ENCODE results near the gene MYBPC1.

The MYBPC1 gene

DNA sequence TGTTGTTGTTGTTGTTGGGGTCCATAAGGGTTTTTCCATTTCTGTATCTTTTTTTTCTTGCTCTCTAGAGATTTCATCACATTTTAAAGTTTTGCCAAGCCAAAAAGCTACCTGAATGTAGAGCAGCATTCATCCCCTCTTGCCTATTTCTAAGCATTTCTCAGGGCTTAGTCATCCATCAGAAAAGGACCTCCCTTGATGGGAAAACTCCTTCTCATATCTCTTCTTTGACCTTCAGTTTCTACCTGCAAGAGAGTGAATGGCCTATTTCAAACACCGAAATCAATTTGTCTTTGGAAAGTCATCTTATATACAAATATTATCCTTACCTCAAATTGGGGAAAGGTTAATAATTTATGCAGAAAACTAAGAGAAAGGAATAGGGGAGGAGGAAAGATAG lies 4.5 kb downstream of the MYBPC1 start:
- no peak for DNase-seq (ENCODE audit: low read depth)

DNA sequence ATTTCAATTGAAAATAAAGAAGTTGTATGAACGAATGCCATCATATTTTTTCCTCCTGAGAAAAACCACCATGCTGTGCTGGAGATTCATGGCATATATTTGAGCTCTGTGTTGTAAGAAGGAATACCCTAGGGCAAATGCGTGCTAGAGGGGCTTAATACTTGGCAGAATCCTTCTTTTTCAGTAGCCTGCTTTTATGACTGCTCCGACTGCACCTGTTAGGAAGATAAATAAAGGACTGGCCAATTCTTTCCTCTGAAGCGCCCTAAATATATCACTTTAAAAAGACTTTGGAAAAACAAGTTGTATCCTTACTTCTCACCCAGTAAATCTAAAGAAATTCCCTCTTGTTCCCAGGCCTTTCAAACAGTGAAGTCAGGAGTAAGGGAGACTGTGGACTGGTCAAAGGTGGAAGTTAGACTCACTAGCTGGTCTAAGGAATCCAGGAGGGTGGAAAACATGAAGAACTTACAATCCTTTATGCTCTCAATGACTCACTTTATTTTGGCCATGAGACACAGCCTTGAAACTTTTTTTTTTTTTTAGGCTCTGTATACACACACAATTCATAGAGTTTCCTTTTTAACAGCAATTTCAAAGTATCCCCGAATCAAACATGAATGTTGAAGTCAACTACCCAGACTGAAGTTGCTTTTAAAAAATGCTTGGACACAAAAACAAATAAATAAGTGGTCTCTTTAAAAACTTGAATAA lies 5.2 kb downstream of the MYBPC1 start:
- no peak for DNase-seq (ENCODE audit: low read depth)

DNA sequence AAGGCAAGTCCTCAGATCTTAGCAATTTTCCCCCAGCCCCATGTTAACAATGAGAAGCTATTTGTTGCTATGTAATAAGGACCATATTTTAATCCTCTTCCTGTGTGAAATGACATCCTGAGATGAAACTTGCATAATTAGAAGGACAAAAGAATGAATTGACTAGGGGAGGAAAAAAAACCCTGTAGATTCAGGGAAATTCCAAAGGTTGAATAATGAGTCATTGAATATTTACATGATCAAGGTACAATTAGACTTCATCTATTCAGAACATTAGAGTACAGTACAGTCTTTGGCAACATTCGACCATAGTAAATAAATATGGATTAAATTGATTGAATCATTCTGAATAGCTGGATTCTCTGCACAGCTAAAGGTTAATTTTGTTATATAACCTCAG lies 9.4 kb downstream of the MYBPC1 start:
- no peak for DNase-seq (ENCODE audit: low read depth)

DNA sequence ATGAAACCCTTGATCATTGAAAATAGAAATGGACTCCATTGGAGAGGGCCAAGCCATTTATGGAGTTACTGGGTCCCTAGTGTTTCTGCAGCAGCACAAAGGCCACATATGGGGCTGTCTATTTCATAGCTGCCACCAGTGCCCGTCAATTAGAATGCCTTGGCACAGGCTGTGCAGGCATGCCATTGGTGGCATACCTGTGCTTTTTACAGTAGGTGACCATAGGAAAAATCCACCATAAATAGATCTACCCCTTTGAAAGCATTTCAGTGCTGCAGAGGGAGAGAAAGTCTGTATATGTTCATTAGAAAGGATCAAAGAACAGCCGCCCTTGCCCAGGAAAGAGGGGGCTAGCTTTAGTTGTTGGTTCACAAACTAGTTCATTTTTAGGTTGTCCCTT lies 13.1 kb downstream of the MYBPC1 start:
- no peak for DNase-seq (ENCODE audit: low read depth)

DNA sequence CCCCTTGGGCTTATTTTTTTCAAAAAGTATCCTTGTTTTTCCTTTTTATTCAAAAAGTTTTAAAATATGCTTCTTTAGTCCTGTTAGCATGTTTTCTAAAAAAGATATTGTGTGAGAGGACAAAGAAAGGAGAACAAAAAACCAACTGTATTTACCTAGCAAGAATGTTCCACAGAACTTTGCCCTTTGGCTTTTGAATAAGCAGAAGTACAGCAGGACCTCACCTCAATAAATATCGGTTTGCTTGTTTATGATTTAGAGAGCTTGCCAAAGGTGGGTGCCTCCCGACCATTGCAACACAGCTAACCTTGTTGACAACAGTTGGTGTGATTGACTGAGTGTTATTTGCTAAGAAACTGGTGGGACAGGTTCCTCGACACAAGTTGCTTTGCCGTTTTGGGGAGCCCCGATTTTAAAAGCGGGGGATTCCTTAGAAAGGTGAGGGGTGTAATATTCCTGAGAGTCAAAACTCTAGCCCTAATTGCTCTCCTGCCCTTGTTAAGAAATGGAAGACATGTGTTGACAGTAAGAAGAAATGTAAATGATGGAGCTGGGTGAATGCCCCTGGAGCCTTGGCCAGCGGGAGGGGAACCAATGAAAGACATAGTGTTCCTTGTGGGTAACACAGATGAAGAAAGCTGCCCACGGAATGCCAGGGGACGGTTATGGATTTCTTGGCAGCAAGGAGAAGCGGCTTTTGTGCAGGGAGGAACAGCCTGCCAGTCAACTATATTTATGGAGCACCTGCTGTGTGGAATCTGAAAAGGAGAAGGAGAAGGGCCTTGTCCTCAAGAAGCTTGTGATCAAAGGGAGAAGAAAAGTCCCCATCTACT lies 13.7 kb downstream of the MYBPC1 start:
- no peak for DNase-seq (ENCODE audit: low read depth)

DNA sequence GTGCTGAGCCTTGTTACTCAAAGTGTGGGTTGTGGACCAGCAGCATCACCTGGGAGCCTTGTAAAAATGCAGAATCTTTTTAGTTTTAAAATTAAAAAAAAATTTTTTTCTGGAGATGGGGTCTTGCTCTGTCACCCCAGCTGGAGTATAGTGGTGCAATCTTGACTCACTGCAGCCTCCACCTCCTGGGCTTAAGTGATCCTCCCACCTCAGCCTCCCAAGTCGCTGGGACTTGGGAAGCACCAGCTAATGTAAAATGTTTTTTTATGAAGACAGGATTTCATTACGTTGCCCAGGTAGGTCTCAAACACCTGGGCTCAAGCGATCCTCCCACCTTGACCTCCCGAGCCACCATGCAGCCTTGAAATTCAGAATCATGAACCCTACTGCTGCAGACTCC lies 14.4 kb downstream of the MYBPC1 start:
- DNase-seq (ENCODE audit: low read depth), result no peak

DNA sequence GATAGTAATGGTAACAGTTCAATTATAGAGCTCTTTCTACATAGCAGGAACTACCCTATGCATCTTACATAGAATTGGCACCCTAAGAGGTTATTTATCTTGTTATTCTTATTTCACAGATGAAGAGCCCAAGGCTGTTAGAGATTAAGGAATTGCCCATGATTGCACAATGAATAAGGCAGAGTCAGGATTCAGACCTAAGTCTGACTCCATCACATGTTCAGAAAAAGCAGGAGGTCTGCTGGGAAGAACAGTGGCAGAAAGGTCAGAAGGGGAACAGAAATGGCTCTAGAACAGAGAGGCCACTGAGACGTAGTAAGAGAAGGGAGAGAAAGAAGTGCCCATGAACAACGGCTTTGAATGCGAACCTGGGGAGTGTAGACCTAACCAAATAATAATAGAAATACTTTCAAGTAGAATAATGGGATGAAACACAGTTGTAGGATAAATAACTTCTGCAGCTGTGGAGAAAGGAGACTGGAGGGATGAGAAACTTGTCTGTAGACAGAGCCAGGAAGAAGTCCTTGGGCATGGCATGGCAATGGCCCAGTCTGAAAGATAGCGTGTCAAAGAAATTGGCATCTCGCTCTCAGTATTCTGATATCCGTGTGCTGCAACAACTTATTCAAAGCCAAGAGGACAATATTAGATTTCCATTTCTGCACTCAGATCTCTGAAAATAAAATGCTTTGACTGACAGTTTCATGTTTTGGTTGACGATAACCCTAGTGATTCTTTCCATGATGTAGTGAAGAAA lies 17.6 kb downstream of the MYBPC1 start:
- no peak for DNase-seq (ENCODE audit: low read depth)

DNA sequence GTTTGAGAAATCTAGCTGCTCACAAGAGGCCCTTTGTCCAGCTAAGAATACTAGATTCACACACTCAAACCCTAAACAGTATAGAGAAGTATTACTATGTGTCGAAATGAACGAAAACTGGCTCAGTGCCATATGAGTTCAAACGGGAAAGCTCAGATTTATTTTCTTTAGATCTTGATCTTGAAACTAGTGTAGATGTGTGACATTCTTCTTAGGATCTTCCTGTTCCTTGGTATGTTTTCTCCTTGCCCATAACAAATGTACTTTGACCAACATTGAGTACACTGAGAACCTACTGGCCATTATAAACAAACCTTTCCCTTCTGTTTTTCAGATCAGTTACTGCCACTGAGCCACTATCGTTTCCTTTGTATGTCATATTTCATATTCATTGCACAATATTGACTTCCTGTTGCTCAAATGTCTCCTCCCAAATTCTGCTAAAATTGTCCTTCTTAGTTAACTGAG lies 21.3 kb downstream of the MYBPC1 start:
- no peak for DNase-seq (ENCODE audit: low read depth)

DNA sequence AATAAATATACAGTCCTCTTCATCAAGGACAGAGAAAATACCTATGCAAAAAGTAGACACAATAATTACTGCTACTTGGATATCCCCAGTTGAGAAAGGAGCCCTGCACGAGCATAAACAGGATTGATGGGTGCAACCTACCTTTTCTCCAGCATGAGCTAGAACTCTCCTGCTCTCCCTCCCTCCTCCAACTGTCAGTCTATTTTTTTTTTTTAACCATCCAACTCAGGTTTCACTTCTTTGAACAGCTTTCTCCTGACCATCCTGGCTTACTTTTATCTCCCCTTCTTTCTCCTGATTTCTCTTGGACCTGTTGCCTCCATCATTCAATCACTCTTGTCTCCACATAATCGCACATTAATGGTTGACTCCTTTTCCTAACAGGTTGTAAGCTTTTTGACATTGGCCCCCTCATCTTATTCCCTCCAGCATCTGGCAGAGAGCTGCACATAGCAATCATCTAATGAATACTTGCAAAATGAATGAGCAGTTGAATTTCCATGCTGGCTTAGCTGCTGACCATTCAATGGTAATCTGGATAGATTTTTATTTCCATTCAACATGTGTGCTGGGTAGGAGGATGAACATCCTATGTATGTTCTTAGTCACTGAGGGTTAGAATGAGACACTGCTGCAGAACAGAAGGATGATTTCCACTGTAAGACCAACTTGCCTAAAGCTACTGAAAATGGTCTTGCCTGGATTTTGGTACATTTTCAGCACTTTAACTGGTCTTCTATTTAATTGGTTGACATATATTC lies 24.4 kb downstream of the MYBPC1 start:
- DNase-seq (ENCODE audit: low read depth), result no peak

DNA sequence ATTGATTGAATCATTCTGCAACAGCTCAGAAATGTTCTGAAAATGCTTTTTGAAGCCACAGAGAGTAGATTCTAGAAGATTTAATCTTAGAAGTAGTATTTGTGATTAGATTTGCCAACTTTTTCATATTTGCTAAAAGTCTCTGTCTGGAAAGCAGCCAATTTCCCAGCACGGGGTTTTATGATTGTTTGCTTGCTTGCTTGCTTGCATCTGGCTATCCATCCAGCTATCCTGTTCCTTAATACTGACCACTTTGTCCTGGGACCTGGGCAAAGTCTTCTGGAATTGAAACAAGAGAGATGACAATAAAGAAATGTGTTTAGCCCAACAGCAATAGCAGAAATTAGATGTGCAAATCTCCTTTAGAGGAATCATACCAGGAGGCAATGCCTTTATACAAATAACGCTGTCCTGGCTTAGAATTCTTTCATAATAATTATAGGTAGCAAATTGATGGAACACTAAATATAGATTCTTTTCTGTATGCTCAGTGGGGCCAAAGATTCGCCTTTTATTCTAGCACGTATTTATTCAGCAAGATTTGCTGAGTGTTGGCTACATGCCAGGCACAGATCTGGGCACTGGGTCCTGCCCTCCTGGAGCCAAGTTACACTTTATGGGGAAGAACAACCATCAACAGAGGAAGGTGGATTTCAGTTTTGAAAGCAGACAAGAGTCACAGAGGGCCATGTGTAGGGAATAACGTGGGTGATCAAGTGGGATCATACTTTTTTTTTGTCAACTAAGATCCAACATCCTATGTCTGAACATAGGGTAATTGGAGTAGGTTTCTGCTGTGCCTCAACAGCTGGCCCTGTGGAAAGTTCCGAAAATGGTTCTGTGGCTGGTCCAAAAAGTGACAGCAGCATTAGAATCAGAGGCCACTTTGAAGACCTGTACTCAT lies 25.3 kb downstream of the MYBPC1 start:
- DNase-seq (ENCODE audit: low read depth), result no peak

DNA sequence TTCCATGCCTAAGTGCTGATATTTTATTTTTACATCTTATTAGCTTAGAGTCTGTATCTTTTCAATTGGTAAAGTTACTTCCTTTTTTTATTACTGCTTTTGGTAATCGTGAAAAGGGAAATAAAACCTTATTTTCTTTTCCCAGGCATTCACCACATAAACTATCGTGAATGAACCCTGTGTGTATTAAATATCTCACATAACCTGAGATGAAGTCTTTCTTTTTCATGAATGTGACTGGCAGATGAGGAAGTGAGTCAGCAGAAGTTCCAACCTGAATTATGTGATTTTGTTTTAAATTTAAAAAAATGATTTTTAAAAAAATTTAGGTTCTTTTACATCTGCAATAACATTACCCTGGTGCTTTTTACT lies 26.0 kb downstream of the MYBPC1 start:
- DNase-seq (ENCODE audit: low read depth), result no peak

DNA sequence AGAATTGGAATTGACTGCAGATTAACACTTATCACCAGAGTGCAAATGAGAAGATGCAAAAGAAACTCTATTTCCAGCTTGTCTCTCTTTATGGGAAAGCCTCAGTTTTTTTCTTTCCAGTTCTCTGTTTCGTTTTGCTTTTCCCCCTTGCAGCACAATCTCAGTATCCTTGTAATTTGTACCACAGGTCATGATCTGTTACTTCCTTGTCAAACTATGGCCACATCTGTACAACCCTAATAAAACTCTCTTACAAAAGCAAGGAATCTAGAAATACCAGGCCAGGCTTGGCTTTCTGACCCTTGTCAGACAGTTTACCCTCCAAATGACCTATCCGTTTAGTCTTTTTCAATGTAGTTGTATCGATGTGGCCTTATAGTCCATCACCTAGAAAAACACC lies 33.9 kb downstream of the MYBPC1 start:
- no peak for DNase-seq (ENCODE audit: low read depth)

DNA sequence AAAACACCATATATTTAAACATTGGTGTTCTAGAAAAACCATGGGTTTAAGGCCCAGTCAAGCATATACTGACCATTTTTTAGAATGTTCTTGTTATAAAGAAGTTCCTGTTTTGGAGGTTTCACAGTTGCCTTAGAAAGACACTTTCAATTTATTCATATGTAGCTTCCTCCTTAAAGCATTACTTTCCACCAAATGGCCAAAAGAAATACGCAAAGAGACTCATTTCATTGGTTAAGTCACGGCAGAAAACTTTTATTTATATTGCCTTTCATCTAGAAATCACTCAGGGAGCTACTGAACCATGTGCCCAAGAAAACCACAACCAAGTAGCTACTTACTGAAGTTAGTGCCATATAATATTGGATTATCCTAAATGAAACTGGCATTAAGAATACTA lies 40.0 kb downstream of the MYBPC1 start:
- no peak for DNase-seq (ENCODE audit: low read depth)

DNA sequence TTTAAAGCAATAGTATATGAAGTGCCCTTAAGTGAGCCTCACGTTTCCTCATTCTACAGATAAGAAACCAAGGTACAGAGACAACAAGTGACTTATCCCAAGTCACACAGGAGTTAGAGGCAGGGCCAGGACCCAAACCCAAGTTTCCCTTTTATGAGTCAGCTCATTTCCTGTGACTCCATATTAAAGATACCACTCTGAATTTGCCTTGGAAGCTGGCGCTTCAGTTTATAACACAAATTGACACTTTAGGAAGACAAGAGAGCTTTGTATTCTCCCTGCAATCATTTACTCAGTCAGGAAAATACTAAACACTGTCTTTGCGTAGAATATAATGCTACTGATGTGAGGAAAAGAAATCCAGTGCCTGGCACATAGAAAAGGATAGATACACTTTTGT lies 43.2 kb downstream of the MYBPC1 start:
- no peak for DNase-seq (ENCODE audit: low read depth)

DNA sequence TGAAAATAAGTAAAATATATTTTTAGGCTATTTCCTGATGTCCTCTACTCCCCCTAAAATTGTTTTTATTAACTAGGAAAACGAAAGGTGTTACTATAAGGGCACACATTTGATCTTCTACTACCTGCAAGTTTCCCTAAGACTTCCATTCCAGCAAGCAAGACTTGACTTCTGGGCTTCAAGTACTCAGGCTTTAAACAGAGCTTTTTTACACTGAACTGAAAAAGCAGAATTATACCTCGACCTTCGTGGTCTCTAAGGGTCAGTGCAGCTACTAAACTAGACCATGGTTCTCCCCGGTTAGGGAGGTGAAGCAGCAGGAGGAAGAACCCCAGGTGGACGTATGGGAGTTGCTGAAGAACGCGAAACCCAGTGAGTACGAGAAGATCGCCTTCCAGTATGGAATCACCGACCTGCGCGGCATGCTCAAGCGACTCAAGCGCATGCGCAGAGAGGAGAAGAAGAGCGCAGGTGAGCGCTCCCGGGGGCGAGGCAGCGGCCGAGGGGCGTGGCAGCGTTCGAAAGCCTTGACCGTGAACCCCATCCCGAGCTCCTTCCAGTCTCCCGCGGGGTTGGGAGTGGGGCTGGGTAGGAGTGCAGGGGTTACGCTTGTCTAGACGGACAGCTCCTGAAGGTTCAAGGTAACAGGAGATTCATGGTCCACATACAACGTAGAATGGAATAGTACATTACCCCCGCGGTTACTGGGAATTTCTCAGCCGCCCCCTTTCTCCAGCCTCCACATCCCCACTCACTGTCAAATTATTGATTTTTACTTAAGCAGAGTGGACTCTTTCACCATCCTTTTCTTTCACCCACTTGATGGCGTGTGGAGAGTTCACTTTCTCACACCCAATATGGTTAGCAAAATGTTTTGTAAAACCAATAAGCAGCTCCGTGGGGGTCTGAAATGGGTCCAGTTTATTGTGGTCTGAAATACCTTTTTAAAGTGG lies 47.6 kb downstream of the MYBPC1 start:
- no peak for DNase-seq (ENCODE audit: low read depth)

DNA sequence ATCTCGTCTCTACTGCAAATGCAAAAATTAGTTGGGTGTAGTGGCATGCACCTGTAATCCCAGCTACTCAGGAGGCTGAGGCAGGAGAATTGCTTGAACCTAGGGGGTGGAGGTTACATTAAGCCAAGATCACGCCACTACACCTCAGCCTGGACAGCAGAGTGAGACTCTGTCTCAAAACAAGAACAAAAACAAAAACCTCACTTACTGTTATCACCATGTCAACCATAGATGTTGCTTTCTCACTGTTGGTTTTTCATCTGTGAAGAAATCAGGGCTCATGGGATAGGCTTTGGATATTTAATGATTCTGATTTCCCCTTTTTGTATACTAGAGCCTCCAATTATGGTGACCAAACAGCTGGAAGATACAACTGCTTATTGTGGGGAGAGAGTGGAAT lies 52.9 kb downstream of the MYBPC1 start:
- DNase-seq (ENCODE audit: low read depth), result no peak

DNA sequence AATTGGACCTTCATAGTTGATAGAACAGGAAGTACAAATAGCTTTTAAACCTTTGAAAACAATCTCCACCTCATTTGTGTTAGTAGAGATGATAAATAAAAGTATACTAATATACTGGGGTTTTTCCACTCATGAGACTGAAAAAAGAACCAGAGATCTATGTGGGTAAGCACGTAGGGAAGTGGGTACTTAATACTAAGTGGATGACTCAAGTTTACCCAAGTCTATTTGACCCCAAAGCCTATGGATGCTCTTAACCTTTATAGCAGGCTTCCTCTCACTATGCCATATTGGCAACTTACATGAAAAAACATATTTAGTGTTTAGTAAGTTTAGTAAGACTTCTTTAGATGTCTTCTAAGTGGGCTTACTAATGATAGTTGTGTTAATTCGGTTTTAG lies 53.4 kb downstream of the MYBPC1 start:
- DNase-seq (ENCODE audit: low read depth), result no peak

DNA sequence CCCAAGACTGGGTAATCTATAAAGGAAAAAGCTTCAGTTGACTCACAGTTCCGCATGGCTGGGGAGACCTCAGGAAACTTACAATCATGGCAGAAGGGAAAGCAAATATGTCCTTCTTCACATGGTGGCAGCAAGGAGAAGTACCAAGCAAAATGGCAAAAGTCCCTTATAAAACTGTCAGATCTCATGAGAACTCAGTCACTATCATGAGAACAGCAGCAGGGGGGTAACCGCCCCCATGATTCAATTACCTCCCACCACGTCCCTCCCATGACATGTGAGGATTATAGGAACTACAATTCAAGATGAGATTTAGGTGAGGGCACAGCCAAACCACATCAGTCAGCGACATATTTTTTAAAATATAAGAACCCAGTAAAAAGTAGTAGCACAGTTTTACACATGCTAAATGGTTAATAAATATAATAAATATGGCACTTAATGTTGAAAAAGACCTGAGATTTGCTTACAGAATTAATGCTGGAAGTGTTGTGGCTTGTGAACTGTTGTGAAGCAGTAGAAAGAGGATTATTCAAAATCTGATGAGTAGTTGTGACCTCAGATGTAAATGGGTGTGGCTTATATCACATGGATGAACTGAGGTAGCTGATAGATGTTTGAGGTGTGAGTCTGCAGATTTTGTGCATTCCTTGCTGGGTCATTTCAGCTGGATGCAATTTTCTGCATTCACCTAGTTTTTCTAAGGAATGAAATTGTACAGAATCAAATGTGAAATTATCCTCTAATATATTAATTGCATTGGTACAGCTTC lies 55.8 kb downstream of the MYBPC1 start:
- DNase-seq (ENCODE audit: low read depth), result no peak

DNA sequence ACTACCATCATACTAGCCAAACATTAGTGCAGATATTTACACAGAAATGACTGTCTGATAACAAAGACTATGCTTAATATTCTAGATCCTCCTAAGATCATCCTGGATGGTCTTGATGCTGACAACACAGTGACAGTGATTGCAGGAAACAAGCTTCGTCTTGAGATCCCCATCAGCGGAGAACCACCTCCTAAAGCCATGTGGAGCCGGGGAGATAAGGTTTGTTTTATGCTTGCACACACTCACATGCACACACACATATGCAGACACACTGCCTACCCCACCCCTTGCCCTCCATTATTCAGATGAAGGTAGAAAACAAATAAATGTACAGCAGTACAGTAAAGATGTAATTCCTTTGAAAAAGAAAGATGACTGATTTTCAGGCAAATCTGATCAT lies 58.3 kb downstream of the MYBPC1 start:
- DNase-seq (ENCODE audit: low read depth), result no peak

Data from stimulated activated CD8-positive, alpha-beta memory T cell treated with anti-CD3 and anti-CD28 coated beads, Interleukin-15, amount 100 ng/mL, for 1 hour (primary cell).